Activated CD4-positive, CD25-positive, alpha-beta regulatory T cell treated with anti-CD3 and anti-CD28 coated beads, Interleukin-2, amount 50 U/mL, for 72 hours (primary cell): Measurements from ENCODE around the gene POLG.

ENCODE experiments used
- DNase-seq: peaks from one replicate; pipeline ENCODE4 v3.0.0; 2021

POLG gene

GRCh38 chr15:89325039-89325803 is 9.4 kb downstream of the POLG start:
- DNase-seq, result no peak

GRCh38 chr15:89323825-89324224 is 10.8 kb downstream of the POLG start:
- DNase-seq, result no peak

- no peak for DNase-seq
Measured at GRCh38 chr15:89322822-89323221, 11.8 kb downstream of the POLG start.

- DNase-seq, result no peak
Measured at GRCh38 chr15:89321521-89322410, 12.9 kb downstream of the POLG start.

GRCh38 chr15:89320200-89320599 is 14.4 kb downstream of the POLG start:
- DNase-seq, result no peak

- DNase-seq, result no peak
Measured at GRCh38 chr15:89319678-89320077, 14.9 kb downstream of the POLG start.

GRCh38 chr15:89317186-89317720 is 17.4 kb downstream of the POLG start:
- DNase-seq, result no peak

GRCh38 chr15:89316504-89316903 is 18.1 kb downstream of the POLG start:
- DNase-seq, result no peak

DNA sequence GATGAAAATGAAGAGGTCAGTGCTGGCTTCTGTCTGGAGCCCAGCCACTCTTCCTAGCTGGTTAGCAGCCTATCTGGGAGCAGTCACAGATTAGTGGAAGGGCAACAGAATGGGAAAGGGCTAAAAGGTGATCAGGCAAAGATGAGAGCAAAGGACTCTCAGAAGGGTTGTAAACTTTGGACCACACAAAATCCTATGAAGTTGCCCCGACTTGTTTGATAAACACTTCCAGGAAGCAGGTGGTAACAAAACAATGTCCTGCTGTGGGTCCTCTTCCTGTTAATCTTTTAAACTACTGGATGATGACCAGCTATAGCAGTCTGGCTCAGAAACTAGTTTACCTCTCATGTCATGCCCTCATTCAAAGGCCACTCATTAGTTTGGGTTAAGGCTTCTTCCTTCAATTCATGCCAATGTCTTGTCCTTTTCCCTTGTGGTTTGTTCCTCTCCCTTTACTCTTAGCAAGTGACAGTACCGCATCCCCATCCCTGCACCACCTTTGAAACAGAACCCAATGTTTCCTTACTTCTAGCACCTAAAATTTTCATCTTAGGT is 19.2 kb downstream of the POLG start:
- no peak for DNase-seq

DNA sequence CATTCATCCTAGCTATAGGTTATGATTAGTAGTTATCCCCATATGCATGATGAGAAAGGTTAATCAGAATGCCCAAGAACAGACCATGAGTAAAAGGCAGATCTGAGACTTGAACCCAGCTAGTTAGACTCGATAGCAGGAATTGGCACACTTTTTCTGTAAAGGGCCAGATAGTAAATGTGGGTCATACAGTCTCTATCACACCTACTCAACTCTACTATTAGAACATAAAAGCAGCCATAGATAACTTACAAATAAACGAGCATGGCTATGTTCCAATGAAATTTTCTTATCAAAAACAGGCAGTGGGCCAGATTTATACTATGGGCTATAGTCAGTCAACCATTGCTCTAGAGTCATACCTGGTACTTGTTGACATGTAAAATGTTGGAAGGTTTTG is 24.6 kb downstream of the POLG start:
- DNase-seq, result no peak

GRCh38 chr15:89308236-89308635 is 26.4 kb downstream of the POLG start:
- no peak for DNase-seq

- DNase-seq, result no peak
Measured at GRCh38 chr15:89307791-89308190, 26.8 kb downstream of the POLG start.

DNA sequence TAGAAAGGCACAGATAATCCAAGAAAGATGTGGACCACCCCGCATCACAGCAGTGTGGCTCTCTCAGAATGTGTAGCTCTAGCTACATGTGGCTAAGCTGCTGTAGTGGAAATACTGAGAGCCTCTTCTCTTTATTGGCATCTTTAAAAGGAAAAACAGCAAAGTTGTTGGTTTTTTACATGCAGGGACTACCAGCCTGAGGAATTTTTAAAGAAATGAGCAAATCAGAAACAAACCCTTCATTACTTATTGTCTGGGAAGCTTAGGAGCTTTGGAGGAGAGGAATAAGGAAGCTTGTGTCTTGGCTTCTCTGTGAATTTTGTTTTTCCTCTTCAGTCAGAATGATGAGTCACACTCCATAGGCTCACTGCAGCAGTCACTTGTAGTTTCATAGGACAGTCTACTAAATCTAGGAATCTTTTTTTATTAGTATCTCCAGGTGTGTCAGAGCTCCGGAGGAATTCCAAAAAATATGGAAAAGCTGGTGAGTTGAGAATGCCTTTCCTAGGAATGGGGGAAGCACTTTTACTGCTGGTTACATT is 27.5 kb downstream of the POLG start:
- no peak for DNase-seq

GRCh38 chr15:89305395-89305794 is 29.2 kb downstream of the POLG start:
- DNase-seq, result no peak

DNA sequence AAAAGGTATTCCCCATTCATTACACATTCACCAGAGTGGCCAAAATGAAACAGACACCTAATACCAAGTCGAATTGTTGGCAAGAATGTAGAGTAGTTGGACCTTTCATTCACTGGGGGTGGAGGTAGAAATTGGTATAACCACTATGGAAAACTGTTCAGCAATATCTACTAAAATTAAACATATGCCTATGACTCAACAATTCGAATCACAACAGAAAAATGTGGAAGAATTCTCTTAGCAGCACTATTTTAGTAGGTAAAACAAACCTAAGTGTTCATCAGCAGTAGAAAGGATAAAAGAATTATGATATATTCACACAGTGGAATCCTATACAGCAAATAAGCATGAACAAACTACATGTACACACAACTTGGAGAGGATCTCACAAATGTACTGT is 30.6 kb downstream of the POLG start:
- DNase-seq, result no peak

DNA sequence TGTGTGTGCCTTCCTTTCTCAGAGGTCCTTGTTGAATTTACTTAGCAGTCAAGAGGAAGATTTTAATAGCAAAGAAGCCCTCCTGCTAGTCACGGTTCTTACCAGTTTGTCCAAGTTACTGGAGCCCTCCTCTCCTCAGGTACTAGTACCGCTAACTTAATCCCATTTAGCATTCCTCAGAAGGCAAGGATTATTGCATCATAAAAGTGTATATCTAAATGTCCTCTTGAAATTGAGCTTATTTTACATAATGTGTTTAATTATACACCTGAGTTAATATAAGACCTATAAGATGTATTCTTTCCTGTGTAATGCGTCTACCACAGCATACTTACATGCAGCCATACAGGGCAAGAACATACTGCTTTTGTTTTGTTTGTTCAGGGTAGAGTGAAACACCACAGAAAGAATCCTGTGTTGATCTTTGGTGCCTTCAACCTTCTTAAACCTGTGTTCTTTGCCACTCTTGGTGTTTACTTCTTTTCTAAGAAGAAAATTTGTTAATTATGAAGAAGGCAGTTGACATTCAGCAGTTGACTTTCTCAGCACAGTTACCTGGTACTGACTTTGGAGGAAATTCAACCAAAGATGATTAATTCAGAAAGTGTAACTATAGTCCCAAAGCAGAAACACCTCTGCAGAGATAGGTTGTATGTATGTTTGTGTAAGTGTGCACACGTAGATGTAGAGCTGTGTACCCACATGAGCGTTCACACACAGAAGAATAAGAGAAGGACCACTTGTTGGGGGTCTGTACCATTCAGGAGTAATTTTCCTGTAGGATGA is 33.1 kb downstream of the POLG start:
- DNase-seq, result no peak

DNA sequence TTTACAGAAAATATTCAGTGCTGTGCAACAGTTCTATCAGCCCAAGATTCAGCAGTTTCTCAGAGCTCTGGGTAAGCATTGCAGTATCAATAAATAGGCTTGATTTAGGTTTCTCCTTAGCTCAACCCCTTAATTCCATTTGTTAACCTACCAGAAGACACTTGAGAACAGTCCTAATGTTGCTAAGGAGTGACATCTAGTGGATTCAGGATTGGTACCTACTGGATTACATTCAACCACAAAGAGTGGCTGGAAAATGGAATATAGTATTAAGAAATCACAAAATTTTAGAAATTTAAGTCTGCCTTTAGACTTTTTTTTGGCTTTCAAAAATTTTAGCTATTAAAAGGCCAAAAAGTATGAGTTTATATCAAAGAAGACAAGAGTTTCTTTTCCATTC is 34.7 kb downstream of the POLG start:
- DNase-seq, result no peak

- DNase-seq, result no peak
Measured at GRCh38 chr15:89293012-89293411, 41.6 kb downstream of the POLG start.

DNA sequence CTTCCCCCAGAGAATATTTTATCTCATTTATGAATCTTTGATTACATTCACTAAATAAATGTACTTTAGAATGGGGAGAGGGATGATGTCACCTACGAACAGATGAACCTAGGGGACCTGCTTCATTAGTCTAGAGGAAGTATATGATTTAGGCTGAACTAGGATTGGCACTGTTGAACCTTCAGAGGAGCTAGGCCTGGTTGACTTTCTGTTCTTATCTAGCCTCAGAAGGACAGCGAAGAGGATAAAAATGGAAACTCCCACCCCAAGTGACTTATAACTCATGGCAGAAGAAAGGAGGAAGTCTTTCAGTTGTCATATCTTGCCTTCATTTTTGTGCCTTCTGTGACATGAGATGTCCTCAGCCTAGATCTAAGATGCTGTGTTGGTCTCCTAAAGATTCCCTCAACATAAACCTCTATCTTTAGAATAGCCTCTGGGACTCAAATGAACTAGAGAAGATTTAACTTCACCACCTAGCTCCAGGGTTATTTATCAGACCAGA is 42.6 kb downstream of the POLG start:
- DNase-seq, result no peak

GRCh38 chr15:89283201-89283600 is 51.4 kb downstream of the POLG start:
- no peak for DNase-seq

- no peak for DNase-seq
Measured at GRCh38 chr15:89282631-89283030, 52.0 kb downstream of the POLG start.

DNA sequence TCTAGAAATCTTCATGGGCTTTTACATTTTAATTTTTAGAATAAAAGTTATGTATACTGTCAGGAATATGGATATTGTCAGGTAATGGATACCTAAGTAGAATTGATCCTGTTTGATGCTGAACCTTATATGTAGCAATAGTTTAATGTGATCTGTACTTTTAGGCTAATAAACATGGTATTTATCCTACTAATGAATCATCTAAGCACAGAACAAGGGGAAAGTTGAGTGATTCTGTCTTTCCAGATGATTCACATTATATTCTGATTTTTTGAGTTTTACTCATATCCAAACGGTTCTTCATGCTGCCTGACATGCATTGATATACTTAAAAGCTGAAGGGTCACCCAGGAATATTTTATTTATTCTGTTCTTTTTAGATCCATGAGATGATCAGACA is 56.3 kb downstream of the POLG start:
- DNase-seq, result no peak
